Measurements from ENCODE around the gene CDR2.
"Not testable (repeated sequence)": the region's sequence is repeated elsewhere in the genome, so short reads cannot be mapped to it uniquely, and the experiment has no call there.

CDR2 gene

DNA sequence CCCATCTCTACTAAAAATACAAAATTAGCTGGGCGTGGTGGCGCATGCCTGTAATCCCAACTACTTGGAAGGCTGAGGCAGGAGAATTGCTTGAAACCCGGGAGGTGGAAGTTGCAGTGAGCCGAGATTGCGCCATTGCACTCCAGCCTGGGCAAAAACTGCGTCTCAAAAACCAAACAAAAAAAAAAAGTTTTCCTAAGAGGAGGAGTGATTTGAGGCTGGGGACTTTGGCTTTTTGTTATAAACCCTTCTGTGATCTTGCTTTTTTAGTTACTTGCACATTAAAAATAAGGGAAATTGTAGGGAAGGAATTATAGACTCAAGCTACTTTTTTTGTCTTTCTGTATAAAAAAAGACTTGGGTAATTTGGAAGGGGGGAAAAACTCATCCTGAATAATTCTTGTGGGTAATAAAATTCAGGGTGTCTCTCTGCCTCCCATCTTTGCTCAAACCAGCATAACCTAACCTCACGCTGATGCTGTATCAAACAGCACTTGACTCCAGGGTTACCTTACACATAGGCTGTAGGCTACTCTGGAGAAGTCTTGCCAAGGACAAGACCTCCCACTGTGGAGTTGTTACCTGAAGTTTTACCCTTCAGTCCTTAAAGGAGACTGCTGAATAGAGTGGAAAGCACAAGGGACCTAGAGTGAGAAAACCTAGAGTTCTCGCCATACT is 1.7 kb upstream of the CDR2 start:
- DNase-seq (ENCODE audit: low read depth in 2 of 2) = no peak

GRCh38 chr16:22375117-22375962 is 921 bp upstream of the CDR2 start:
- no peak for DNase-seq (ENCODE audit: low read depth in 2 of 2)

DNA sequence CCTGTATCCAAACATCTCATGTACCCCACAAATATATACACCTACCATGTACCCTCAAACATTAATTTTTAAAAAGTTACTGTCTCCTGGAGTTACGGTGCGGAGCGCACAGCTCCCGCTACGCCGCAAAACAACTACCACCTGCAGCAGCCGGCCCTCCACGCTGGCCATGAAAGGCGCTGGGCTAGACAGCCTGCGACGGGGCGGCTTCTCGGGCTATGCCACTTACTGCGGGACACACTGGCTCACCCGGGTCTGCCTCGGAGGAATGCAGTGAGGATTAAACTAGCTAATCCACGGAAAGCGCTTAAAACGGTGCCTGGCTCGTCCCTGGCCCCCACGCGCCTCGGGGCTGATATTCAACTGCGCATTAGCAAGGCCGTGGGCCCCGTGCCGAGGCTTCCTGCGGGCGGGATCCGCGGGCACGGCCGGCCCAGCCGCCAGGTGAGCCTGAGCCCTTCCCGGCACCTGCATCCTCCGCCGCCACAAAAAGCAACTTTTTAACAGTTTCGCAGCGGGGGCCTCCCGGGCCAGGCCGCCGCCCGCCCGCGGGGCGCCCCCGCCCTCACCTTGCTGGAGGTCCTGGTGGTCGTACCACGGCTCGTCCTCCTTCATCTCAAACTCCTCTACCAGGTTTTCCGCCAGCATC is 633 bp downstream of the CDR2 start:
- no peak for DNase-seq (ENCODE audit: low read depth in 2 of 2)

DNA sequence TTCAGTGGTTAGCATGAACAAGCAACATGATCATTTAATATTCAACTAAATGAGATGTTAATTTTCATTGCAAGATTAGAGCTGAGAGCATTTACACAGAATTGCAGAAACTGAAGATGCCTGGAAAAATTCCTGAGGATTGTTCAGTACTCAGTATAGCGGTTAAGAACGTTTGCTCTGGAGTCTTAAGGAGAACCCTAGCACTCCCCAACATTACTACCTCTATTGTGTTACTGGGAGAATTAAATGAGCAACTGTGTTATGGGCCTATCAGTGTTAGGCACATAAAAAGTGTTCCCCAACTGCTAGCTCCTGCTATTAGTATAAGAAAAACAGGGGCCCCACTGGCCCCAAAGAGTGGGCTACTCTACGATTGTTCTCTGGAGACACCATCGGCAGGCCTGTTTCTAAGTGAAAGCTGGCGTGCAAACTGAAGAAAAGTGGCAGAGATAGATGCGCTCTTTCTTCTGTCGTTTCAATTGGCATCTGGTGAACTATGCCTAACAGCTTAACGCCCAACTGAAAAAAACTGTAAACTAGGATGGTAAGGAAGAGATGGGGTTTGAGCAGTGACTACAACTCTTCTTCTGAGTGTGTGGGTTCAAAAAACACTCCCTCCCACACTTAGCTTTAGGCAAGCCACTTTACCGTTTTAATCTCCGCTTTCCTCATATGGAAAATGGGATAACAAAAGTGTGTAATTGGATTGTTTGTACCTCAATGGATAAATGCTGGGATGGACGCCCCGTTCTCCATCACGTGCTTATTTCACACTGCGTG is 1.3 kb downstream of the CDR2 start:
- no peak for DNase-seq (ENCODE audit: low read depth in 2 of 2)

DNA sequence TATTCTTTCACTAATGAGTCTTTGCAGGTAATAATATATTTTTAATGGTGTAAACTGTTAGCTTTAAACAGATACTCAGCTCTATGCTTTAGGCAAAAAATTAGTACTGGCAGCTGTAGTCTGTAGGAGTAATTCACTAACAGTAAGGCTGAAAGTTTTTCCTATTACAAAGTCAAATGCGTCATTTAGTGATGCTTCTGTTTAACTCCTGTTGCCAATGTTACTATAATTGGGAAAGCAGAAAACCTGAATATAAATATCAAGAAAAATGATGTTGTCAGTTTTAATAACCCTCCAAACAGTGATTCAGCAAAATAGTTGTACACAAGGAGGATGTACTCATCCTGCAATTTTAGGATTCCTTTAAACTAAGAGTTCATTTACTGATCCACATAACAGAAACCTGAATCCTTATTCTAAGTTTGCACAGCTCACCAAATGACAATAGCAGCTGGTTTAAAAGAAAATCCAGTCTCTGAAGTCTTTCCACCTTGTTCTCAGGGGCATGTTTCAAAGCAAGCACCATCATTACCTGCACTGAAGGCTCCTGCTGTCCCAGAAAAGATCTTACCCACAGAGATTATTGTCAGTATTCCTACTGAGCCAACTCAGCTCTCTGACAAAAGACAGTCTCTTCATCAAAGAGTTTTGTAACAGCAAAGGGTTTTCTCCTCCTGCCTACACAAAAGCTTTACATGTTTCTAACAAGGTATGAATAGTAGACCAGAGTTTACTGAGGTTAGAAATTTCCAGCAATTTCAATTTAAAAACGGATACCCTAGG is 4.2 kb downstream of the CDR2 start:
- no peak for DNase-seq (ENCODE audit: low read depth in 2 of 2)

GRCh38 chr16:22369221-22369811 is 5.1 kb downstream of the CDR2 start:
- no peak for DNase-seq (ENCODE audit: low read depth in 2 of 2)

GRCh38 chr16:22368200-22368826 is 6.1 kb downstream of the CDR2 start:
- DNase-seq (ENCODE audit: low read depth in 2 of 2) = not testable (repeated sequence)

GRCh38 chr16:22366889-22367288 is 7.5 kb downstream of the CDR2 start:
- no peak for DNase-seq (ENCODE audit: low read depth in 2 of 2)

- DNase-seq (ENCODE audit: low read depth in 2 of 2) = no peak
Observed at GRCh38 chr16:22366371-22366770, 8.0 kb downstream of the CDR2 start.

- DNase-seq (ENCODE audit: low read depth in 2 of 2) = no peak
Observed at GRCh38 chr16:22364241-22364640, 10.2 kb downstream of the CDR2 start.

DNA sequence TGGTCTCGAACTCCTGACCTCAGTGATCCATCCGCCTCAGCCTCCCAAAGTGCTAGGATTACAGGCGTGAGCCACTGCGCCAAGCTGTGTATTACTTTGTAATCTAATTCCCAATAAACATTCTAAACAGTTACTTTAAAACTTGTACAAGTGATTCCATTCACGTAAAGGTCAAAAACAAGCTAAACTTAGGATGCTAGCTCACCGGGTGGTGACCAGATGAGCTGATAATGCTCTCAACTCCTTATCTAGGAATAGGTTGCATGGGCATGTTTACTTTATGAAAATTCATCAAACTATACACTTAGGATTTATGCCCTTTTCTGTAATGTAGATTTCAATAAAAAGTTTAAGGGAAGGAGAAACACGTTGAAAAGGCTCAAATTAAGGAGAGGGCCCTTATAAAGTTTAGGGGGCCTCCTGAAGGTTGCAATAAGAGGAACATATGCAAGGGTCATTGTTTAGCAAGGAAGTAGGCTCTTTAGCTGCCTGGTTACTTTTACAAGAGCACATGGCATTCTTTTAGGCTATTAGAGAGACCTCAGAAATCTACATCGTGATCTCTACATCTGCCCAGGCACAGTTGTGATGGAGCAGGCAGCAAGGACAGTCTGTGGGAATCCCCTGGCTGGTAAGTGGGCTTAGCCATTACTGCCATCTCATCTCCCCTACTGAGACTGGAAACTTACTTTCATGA is 13.3 kb downstream of the CDR2 start:
- no peak for DNase-seq (ENCODE audit: low read depth in 2 of 2)

DNA sequence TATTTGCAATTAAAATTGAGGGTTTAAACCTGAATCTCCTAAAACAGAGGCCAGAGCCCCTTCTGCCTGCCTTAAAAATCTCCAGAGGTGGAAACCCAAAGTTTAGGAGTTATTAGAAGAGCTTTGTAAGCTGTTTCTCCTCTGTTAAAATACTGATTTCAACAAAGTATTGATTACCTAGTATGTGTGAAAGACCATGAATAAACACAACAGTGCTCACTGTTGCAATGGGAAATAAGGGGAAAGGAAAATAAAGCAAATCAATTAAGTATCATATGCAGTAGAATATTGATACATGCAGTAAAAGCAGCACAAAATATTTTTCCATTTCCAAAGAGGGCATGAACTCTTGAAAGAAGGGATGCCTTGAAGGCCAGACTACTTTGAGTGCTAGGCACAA is 14.7 kb downstream of the CDR2 start:
- no peak for DNase-seq (ENCODE audit: low read depth in 2 of 2)

- no peak for DNase-seq (ENCODE audit: low read depth in 2 of 2)
Observed at GRCh38 chr16:22358000-22358399, 16.4 kb downstream of the CDR2 start.

GRCh38 chr16:22357635-22357971 is 16.8 kb downstream of the CDR2 start:
- no peak for DNase-seq (ENCODE audit: low read depth in 2 of 2)

- no peak for DNase-seq (ENCODE audit: low read depth in 2 of 2)
Observed at GRCh38 chr16:22356930-22357634, 17.3 kb downstream of the CDR2 start.

DNA sequence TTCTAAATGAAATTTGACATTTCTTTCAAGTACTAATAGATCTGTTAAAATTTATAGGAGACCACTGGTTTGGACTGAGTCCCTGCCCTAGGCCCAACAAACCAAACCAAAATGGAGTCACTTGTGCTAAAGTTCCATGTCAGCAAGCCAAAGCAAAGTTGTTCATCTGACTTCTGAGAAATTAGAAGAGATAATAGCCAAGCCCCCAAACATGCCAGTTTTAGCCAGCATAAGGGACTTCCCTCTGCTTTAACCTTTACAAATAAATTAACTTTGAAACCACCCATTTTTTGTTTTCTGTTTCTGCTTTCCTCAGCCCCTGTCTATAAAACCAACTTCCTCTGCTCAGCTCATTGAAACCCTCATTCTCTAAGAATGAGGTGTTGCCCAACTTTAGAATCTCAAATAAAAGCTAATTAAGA is 18.9 kb downstream of the CDR2 start:
- DNase-seq (ENCODE audit: low read depth in 2 of 2) = no peak

DNA sequence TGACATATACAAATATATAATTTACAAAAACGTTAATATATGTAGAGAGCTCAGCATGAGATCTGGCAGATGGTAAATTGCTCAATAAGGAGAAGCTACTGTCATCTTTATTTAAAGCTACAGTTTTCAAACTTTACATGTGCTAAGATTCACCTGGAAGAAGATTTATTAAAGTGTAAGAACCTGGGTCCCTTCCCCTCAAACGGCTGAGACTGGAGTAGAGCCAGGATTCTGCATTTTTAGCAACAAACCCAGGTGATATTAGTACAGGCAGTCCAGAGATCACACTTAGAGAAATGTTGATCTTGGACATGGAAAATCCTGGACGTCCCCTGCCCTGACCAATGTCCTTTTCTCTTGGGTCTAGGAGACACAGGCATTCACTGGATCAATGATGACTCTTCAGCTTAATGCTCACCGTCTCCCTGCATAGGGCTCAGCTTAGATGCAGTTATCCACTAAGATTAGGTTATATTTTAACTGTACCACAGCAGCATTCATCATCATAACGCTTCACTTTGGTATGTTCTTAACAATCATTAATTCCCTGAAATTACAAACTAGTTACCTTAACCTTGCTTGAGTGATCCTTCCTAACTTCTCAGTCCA is 20.4 kb downstream of the CDR2 start:
- no peak for DNase-seq (ENCODE audit: low read depth in 2 of 2)

DNA sequence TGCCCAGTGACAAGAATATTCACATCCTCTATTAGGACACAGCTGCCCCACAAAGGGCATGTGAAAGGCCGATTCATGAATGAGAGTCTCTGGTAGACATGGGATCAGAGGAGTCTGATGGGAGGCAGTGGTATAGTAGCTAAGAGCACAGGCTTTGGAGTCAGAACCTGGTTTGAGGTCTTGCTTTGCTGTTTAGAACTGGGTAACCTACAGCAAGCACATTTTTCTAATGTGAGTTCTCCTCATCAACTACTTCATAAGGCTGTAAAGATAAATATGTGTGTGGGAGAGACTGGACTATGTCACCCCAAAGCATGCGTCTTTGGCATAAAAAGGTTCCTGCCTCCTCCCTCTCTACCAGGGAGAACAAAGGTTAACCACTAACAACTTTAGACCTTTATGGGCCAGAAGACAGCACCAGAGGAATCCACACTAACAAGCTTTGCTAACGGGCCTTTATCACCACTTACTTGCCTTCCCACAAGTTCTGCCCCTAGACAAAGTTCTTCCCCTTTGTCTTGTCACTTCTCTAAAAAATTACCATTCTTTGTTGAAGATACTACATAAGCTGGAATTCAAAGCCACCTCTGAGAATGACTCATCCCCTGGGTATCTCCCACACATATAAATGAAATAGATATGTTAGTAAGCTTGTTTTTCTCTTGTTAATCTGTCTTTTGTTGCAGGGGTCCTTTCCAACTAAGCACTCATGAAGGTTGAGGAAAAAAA is 21.1 kb downstream of the CDR2 start:
- DNase-seq (ENCODE audit: low read depth in 2 of 2) = no peak
